Liver (tissue), 3 donors: ENCODE results near the gene NCK2.

Experiments used
- GABPA ChIP-seq, 2 donors: IDR thresholded peaks in 1 of 2; conservative IDR thresholded peaks in 1 of 2; 2 replicates each; pipeline ENCODE4 v1.6.1; 2016; ENCODE audit warnings: antibody characterized with exemption in 2 of 2, mild to moderate bottlenecking in 1 of 2, moderate library complexity in 1 of 2
- SP1 ChIP-seq: IDR thresholded peaks from 2 replicates; pipeline ENCODE4 v1.6.1; 2018; ENCODE audit warnings: antibody characterized with exemption, mild to moderate bottlenecking
- TAF1 ChIP-seq: conservative IDR thresholded peaks from 2 replicates; pipeline ENCODE4 v1.6.1; 2016; ENCODE audit warnings: antibody characterized with exemption, mild to moderate bottlenecking
- YY1 ChIP-seq: IDR thresholded peaks from 2 replicates; pipeline ENCODE4 v1.6.1; 2016; ENCODE audit warnings: antibody characterized with exemption, mild to moderate bottlenecking
- TF ChIP-seq, protein P1 (sequence below): fragments of 150-350 bp; IDR thresholded peaks from 2 replicates; pipeline ENCODE4 v1.5.1; 2017; ENCODE audit warnings: improper control_type of control experiment, low read depth, low read length; ENCODE audit not compliant: missing input control
- TF ChIP-seq, protein P2 (sequence below): IDR thresholded peaks from 2 replicates; pipeline ENCODE4 v1.6.1; 2016; ENCODE audit warnings: antibody characterized with exemption
- TF ChIP-seq, protein P3 (sequence below): IDR thresholded peaks from 2 replicates; pipeline ENCODE4 v1.6.1; 2016; ENCODE audit warnings: antibody characterized with exemption
- donor health status: healthy.
- donor health status: healthy.

DNA sequence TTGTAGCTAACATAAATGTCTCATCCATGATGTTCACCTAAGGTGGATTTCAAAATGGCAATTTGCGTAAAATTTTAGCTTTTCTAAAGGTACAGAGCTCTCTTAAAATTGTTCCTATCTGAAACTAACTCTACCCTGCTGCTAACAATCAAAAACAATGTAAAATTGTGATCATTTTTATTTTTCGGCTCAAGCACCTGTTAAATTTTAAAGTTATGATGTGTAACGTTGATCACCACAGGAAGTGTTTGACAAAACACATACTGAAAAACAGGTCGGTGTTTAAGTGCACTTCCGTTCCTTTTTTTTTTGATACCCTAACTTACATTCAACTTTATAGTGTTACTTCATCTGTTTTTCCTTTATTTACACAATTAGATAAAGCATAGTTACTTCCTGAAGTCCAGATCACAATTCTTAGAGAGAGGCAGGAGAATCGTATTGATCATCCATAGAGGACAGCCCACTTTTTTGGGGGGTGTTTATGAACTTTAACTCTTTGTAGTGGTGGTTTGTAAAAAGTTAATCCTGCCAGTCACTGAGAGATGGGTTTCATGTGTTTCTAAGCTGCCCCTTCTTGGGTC lies 6.0 kb upstream of the NCK2 start:
- TF ChIP-seq SP1 = no peak
- TF ChIP-seq, protein P1, sequence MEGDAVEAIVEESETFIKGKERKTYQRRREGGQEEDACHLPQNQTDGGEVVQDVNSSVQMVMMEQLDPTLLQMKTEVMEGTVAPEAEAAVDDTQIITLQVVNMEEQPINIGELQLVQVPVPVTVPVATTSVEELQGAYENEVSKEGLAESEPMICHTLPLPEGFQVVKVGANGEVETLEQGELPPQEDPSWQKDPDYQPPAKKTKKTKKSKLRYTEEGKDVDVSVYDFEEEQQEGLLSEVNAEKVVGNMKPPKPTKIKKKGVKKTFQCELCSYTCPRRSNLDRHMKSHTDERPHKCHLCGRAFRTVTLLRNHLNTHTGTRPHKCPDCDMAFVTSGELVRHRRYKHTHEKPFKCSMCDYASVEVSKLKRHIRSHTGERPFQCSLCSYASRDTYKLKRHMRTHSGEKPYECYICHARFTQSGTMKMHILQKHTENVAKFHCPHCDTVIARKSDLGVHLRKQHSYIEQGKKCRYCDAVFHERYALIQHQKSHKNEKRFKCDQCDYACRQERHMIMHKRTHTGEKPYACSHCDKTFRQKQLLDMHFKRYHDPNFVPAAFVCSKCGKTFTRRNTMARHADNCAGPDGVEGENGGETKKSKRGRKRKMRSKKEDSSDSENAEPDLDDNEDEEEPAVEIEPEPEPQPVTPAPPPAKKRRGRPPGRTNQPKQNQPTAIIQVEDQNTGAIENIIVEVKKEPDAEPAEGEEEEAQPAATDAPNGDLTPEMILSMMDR = no peak
- TF ChIP-seq YY1 = no peak
- TF ChIP-seq, protein P2, sequence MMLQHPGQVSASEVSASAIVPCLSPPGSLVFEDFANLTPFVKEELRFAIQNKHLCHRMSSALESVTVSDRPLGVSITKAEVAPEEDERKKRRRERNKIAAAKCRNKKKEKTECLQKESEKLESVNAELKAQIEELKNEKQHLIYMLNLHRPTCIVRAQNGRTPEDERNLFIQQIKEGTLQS = no peak
- TF ChIP-seq, protein P3, sequence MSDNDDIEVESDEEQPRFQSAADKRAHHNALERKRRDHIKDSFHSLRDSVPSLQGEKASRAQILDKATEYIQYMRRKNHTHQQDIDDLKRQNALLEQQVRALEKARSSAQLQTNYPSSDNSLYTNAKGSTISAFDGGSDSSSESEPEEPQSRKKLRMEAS = no peak
- TF ChIP-seq GABPA (IDR thresholded peaks at IDR 0.05 in 1 of 2, conservative IDR thresholded peaks at IDR 0.05 in 1 of 2) = no peak
- TF ChIP-seq TAF1 = no peak
